Stimulated activated memory B cell treated with anti-CD40 and anti-IgM and Interleukin-4, amounts not matched to agents 10 μg/mL and 1 μg/mL and 100 μg/mL, for 72 hours (primary cell): ENCODE data around the gene PIK3AP1.
A peak's percentile ranks its signal among the peaks of the same experiment; 100 is the strongest.
"Not testable (repeated sequence)": the region's sequence is repeated elsewhere in the genome, so short reads cannot be mapped to it uniquely, and the experiment has no call there.

ENCODE experiments used
- ATAC-seq: fragments of 150-1000 bp; cut with Tn5 transposase; 2 replicates; pipeline ENCODE4 v1.10.0; 2021
- H3K27ac Mint-ChIP-seq: one replicate; pipeline ENCODE4 v1.8.0; 2022; ENCODE audit warnings: mild to moderate bottlenecking, mixed read lengths
- H3K27me3 Mint-ChIP-seq: one replicate; pipeline ENCODE4 v1.8.0; 2022; ENCODE audit warnings: mixed read lengths
- H3K36me3 Mint-ChIP-seq: one replicate; pipeline ENCODE4 v1.8.0; 2022; ENCODE audit warnings: mixed read lengths
- H3K4me1 Mint-ChIP-seq: one replicate; pipeline ENCODE4 v1.8.0; 2022; ENCODE audit warnings: mixed read lengths
- H3K4me3 Mint-ChIP-seq: one replicate; pipeline ENCODE4 v1.8.0; 2022; ENCODE audit warnings: mild to moderate bottlenecking, moderate library complexity, mixed read lengths
- H3K9me3 Mint-ChIP-seq: one replicate; pipeline ENCODE4 v1.8.0; 2022; ENCODE audit warnings: mixed read lengths

The PIK3AP1 gene

DNA sequence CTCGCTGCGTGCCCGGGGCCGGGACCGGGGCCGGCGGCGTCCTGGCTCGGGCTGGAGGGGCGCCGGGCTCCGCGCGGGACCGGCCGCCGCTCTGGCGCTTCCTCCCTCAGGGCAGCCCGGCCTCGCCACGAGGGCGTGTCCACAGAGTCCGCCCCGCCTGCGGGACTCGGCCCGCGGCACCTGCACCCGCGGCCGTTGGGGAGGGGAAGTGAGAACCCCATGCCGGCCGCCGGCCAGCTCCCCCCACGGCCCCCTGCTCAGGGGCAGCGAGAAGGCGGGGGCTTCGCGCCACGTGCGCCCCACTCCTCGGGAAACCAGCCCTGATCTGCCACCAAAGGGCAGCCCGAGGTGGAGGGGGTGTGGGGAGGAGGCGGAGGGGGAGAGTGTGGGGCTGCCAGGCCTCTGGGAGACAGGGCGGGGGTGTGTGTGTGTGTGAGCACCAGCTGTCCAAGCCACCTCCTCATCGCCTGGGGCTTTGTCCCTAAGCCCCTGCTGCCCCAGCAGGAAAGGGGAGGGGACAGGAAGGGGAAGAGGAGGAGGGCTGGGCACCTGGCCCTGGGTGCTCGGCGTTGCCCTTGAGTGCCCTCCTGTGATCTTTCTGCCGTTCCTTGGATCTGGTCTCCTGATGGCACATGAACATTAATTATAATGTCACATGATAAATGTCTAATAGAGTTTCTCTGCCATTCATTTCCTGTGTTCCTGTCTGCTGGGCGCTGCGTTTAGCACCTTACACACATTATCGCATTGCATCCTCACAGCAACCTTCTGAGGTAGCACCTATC, at the start of gene PIK3AP1:
PIK3AP1 (minus strand) TSS at position 93 of the 785 bp plus-strand sequence. CDS start 120 bp downstream, outside the sequence.
- Mint-ChIP-seq H3K27me3 (no peaks in the 10 kb centered on the region), H3K27ac (peak within 1 kb of the TSS; percentile 94), H3K4me3 (peak within 1 kb of the TSS; percentile 99), H3K4me1 (peaks cover 48% of the 10 kb centered on the region), H3K9me3 (no peaks in the 10 kb centered on the region), H3K36me3 (peaks cover 7% of the 10 kb centered on the region)
- ATAC-seq: peak; percentile 90

DNA sequence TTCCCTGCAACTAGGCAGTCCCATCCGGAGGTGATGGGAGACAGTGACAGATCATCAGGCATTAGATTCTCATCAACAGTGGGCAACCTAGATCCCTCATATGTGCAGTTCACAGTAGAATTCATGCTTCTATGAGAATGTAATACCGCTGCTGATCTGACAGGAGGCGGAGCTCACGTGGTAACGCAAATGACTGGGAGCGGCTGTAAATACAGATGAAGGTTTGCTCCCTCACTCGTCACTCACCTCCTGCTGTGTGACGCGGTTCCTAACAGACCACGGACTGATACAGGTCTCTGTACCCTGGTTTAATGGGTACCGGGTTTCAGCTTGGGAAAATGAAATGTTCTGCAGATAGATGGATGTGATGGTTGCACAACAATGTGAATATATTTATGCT, 47.8 kb upstream of the PIK3AP1 start:
- H3K4me1 Mint-ChIP-seq: peaks cover 23% of the 10 kb centered on the region

DNA sequence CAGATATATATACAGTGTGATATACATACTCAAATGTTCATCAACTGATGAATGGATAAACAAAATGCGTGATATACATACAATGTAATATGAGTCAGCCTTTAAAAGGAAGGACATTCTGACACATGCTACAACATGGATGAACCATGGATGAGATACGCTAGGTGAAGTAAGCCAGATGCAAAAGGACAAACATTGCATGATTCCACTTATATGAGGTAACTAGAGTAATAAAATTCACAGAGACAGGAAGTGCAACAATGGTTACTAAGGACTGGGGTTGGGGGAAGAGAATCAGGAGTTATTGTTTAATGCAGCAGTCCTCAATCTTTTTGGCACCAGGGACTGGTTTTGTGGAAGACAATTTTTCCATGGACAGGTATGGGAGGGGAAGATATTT, 47.3 kb upstream of the PIK3AP1 start:
- peaks cover 23% of the 10 kb centered on the region for H3K4me1 Mint-ChIP-seq
- no peak overlapping the region for H3K4me3 Mint-ChIP-seq
- ATAC-seq: no peak
- H3K36me3 Mint-ChIP-seq: no peaks in the 10 kb centered on the region
- no peaks in the 10 kb centered on the region for H3K27me3 Mint-ChIP-seq
- H3K27ac Mint-ChIP-seq: no peak overlapping the region
- H3K9me3 Mint-ChIP-seq: peaks cover 5% of the 10 kb centered on the region

More for the DNA sequence above, 47.8 kb upstream of the PIK3AP1 start:
- Mint-ChIP-seq H3K4me3 (no peak overlapping the region), H3K27ac (no peak overlapping the region), H3K27me3 (no peaks in the 10 kb centered on the region), H3K9me3 (peaks cover 6% of the 10 kb centered on the region), H3K36me3 (no peaks in the 10 kb centered on the region)
- no peak for ATAC-seq

GRCh38 chr10:96765406-96766240, 45.3 kb upstream of the PIK3AP1 start:
- no peak overlapping the region for H3K4me3 Mint-ChIP-seq

GRCh38 chr10:96764425-96765060, 44.2 kb upstream of the PIK3AP1 start:
- peaks cover 3% of the 10 kb centered on the region for H3K9me3 Mint-ChIP-seq
- H3K27me3 Mint-ChIP-seq: no peaks in the 10 kb centered on the region
- no peak overlapping the region for H3K4me3 Mint-ChIP-seq
- H3K4me1 Mint-ChIP-seq: peaks cover 29% of the 10 kb centered on the region
- peak; percentile 93 for ATAC-seq
- peak overlapping the region; percentile 72 for H3K27ac Mint-ChIP-seq
- H3K36me3 Mint-ChIP-seq: no peaks in the 10 kb centered on the region

More at GRCh38 chr10:96765406-96766240, 45.3 kb upstream of the PIK3AP1 start:
- H3K9me3 Mint-ChIP-seq: no peaks in the 10 kb centered on the region
- ATAC-seq: peak; percentile 78
- peaks cover 29% of the 10 kb centered on the region for H3K4me1 Mint-ChIP-seq
- peak overlapping the region; percentile 72 for H3K27ac Mint-ChIP-seq
- no peaks in the 10 kb centered on the region for H3K27me3 Mint-ChIP-seq
- H3K36me3 Mint-ChIP-seq: no peaks in the 10 kb centered on the region

DNA sequence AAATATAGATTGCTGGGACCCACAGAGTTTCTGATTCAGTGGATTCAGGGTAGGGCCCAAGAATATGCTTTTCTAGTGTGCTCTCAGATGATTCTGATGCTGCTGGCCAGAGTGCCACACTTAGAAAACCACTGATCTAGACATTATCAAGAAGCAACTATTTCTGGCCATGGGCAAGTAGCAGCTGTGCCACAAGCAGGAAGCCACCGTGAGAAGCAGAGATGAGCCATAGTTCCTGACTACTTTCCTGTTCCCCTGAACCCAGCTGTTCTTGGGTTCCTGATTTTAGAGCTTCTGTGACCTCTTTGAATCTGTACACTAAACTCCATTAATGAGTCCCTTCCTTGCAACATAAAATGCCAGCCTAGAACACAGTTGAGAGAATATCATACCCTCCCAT, 38.1 kb upstream of the PIK3AP1 start:
- H3K36me3 Mint-ChIP-seq: no peaks in the 10 kb centered on the region
- peaks cover 52% of the 10 kb centered on the region for H3K4me1 Mint-ChIP-seq
- peaks cover 3% of the 10 kb centered on the region for H3K9me3 Mint-ChIP-seq
- no peaks in the 10 kb centered on the region for H3K27me3 Mint-ChIP-seq
- peak; percentile 81 for ATAC-seq
- H3K27ac Mint-ChIP-seq: peak overlapping the region; percentile 78
- H3K4me3 Mint-ChIP-seq: no peak overlapping the region

DNA sequence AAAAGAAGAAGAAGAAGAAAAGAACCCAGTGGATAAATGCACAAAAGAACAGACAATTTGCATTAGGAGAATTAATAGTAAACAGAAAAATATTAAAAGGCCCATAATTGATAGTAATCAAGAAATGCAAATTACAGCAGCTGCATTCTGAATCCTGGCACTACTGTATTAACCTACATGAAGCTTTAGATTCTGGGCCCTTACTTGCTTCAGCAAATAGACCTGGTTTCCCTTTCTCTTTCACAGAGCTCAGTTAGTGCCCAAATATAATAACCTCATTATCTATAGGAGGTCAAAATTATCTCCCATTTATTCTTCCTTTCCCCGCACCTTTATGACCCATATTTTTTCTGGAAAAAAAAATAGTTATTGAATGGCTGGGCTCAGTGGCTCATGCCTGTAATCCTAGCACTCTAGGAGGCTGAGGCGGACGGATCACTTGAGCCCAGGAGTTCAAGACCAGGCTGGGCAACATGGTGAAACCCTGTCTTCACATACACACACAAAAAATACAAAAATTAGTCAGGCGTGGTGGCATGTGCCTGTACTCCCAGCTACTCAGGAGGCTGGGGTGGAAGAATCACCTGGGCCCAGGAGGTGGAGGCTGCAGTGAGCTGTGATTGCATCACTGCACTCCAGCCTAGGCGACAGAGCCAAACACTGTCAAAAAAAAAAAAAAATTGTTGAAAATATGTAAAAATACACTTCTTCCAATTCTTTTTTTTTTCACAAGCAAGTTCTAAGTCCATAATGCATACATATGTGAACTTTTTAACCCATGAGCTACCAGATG, 36.0 kb upstream of the PIK3AP1 start:
- H3K27ac Mint-ChIP-seq: peak overlapping the region; percentile 23
- no peaks in the 10 kb centered on the region for H3K27me3 Mint-ChIP-seq
- no peak overlapping the region for H3K4me3 Mint-ChIP-seq
- no peaks in the 10 kb centered on the region for H3K36me3 Mint-ChIP-seq
- H3K9me3 Mint-ChIP-seq: peaks cover 3% of the 10 kb centered on the region
- H3K4me1 Mint-ChIP-seq: peaks cover 53% of the 10 kb centered on the region
- no peak for ATAC-seq

DNA sequence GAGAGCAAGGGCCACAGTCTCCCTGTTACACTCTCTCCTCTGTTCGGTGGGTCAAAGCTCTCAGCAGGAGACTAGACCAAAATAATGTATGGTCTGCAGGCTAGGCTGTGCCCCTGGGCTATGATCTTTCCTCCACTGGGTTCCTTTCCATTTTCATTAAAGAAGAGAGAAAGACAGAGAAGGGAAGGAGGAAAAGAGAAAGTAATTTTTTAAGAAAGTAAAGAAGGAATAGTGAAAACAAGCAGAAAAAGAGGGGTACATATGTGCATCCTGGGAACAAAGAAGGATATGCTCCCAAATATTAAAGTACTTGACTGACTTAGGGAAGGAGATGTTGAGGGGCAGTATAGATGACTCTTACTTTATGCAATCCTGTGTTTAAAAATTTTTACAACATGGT, 33.6 kb upstream of the PIK3AP1 start:
- H3K27me3 Mint-ChIP-seq: no peaks in the 10 kb centered on the region
- H3K27ac Mint-ChIP-seq: peak overlapping the region; percentile 58
- peaks cover 47% of the 10 kb centered on the region for H3K4me1 Mint-ChIP-seq
- H3K9me3 Mint-ChIP-seq: no peaks in the 10 kb centered on the region
- no peak for ATAC-seq
- H3K4me3 Mint-ChIP-seq: no peak overlapping the region
- no peaks in the 10 kb centered on the region for H3K36me3 Mint-ChIP-seq

DNA sequence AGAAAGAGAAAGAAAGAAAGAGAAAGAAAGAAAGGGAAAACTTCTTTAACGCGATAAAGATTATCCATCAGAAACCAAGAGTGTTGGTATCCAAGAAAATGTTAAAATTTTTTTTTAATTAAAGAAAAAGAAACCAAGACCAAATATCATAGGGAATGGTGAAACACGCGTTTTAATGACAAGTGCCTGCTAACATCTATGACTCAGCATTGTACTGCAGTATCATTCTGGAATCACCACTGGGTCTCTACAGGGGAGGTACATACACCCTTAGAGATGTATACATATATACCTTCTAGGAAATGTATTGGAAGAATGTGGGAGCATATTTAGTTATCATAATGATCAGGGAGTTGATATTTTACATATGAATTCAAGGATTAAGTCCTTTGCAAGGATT, 32.1 kb upstream of the PIK3AP1 start:
- H3K27me3 Mint-ChIP-seq: no peaks in the 10 kb centered on the region
- no peak overlapping the region for H3K4me3 Mint-ChIP-seq
- no peaks in the 10 kb centered on the region for H3K36me3 Mint-ChIP-seq
- peaks cover 49% of the 10 kb centered on the region for H3K4me1 Mint-ChIP-seq
- ATAC-seq: no peak
- H3K27ac Mint-ChIP-seq: no peak overlapping the region
- no peaks in the 10 kb centered on the region for H3K9me3 Mint-ChIP-seq

DNA sequence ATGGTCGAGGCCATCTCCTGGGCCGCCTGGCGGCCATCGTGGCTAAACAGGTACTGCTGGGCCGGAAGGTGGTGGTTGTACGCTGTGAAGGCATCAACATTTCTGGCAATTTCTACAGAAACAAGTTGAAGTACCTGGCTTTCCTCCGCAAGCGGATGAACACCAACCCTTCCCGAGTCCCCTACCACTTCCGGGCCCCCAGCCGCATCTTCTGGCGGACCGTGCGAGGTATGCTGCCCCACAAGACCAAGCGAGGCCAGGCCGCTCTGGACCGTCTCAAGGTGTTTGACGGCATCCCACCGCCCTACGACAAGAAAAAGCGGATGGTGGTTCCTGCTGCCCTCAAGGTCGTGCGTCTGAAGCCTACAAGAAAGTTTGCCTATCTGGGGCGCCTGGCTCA, 30.0 kb upstream of the PIK3AP1 start:
- not testable (repeated sequence) for H3K27ac Mint-ChIP-seq, H3K36me3 Mint-ChIP-seq, ATAC-seq, H3K27me3 Mint-ChIP-seq, H3K9me3 Mint-ChIP-seq, H3K4me3 Mint-ChIP-seq
- peaks cover 36% of the 10 kb centered on the region for H3K4me1 Mint-ChIP-seq

GRCh38 chr10:96747734-96748550, 27.6 kb upstream of the PIK3AP1 start:
- H3K4me3 Mint-ChIP-seq: peak overlapping the region; percentile 64
- H3K27ac Mint-ChIP-seq: peak overlapping the region; percentile 88
- no peaks in the 10 kb centered on the region for H3K9me3 Mint-ChIP-seq
- H3K27me3 Mint-ChIP-seq: no peaks in the 10 kb centered on the region
- H3K4me1 Mint-ChIP-seq: peaks cover 35% of the 10 kb centered on the region
- no peaks in the 10 kb centered on the region for H3K36me3 Mint-ChIP-seq
- ATAC-seq: peak; percentile 97

- peak overlapping the region; percentile 88 for H3K27ac Mint-ChIP-seq
- no peaks in the 10 kb centered on the region for H3K36me3 Mint-ChIP-seq
- no peaks in the 10 kb centered on the region for H3K9me3 Mint-ChIP-seq
- H3K4me3 Mint-ChIP-seq: no peak overlapping the region
- H3K27me3 Mint-ChIP-seq: no peaks in the 10 kb centered on the region
- H3K4me1 Mint-ChIP-seq: peaks cover 36% of the 10 kb centered on the region
- ATAC-seq: no peak
These were observed 26.2 kb upstream of the PIK3AP1 start for GRCh38 chr10:96746503-96746902.

DNA sequence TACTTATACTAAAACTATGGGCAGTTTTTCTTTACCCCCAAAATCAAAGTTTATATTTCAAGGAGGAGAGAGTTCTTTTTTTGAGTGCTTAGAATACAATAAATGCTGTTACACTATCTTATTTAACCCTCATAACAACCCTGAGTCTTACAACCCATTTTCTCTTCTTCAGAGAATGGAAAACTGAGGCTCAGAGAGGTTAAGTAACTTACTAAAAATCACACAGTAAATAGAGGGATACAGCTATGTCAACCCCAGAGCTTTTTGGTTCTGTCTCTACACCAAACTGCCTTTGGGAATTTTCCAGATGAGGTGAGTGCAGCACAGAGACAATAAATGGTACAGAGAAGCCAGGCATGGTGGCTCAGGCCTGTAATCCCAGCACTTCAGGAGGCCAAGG, 25.6 kb upstream of the PIK3AP1 start:
- H3K9me3 Mint-ChIP-seq: no peaks in the 10 kb centered on the region
- ATAC-seq: no peak
- H3K27ac Mint-ChIP-seq: peak overlapping the region; percentile 38
- H3K4me3 Mint-ChIP-seq: no peak overlapping the region
- H3K27me3 Mint-ChIP-seq: no peaks in the 10 kb centered on the region
- H3K4me1 Mint-ChIP-seq: peaks cover 42% of the 10 kb centered on the region
- H3K36me3 Mint-ChIP-seq: no peaks in the 10 kb centered on the region

GRCh38 chr10:96743988-96744585, 23.8 kb upstream of the PIK3AP1 start:
- H3K4me1 Mint-ChIP-seq: peaks cover 53% of the 10 kb centered on the region
- no peaks in the 10 kb centered on the region for H3K9me3 Mint-ChIP-seq
- no peaks in the 10 kb centered on the region for H3K27me3 Mint-ChIP-seq
- H3K36me3 Mint-ChIP-seq: no peaks in the 10 kb centered on the region
- peak overlapping the region; percentile 72 for H3K27ac Mint-ChIP-seq
- peak; percentile 50 for ATAC-seq
- H3K4me3 Mint-ChIP-seq: peak overlapping the region; percentile 44
